Panc1 (cell line): ENCODE data around the gene BRCA2. TPM values are rescaled to one million over a fixed set of nuclear protein-coding genes. Genes with fewer than 3 reads are reported as not detected.

Experiments used
- ATAC-seq: fragments of 200-7000 bp; cut with Tn5 transposase; 2 replicates; pipeline ENCODE4 v1.9.1; 2020; ENCODE audit warnings: mild to moderate bottlenecking, moderate library complexity
- Bru-seq: library from RNA; stranded (reverse); fragments of 400-500 nt; gene quantifications from one replicate; lab custom pipeline; 2021; lab: Mats Ljungman, UMichigan
- BruChase-seq, 2 experiments: library from RNA; stranded (reverse); fragments of 400-500 nt; gene quantifications; one replicate each; lab custom pipeline; 2021; lab: Mats Ljungman, UMichigan
- BruUV-seq: library from RNA; stranded (reverse); fragments of 400-500 nt; replicated peaks from 2 replicates; lab custom pipeline; 2021; lab: Mats Ljungman, UMichigan
- CTCF ChIA-PET: fragments of 300-600 bp; sonication (Branson Sonifier 250); formaldehyde crosslinking; loops from one replicate; lab custom pipeline; 2022; ENCODE audit warnings: antibody characterized with exemption; lab: Charles Lee
- POLR2A ChIA-PET: fragments of 300-600 bp; sonication (Branson Sonifier 250); formaldehyde crosslinking; loops from one replicate; lab custom pipeline; 2022; ENCODE audit warnings: antibody characterized with exemption; lab: Charles Lee
- DNase-seq: peaks from one replicate; pipeline ENCODE4 v3.0.0-alpha.2; 2010; ENCODE audit warnings: low read depth, low spot score
- H3K27ac ChIP-seq: 2 replicates; pipeline ENCODE4 v1.5.1; 2011; ENCODE audit warnings: mild to moderate bottlenecking, low read length, inconsistent platforms
- H3K27me3 ChIP-seq: fragments of 200-500 bp; sonication (Bioruptor generic); 2 replicates; pipeline ENCODE4 v1.6.0; 2014; ENCODE audit warnings: low read length, inconsistent platforms; ENCODE audit not compliant: control insufficient read depth, insufficient read depth
- H3K36me3 ChIP-seq: fragments of 200-500 bp; sonication (Bioruptor generic); 2 replicates; pipeline ENCODE4 v1.5.1; 2014; ENCODE audit warnings: inconsistent platforms, mild to moderate bottlenecking, low read length, moderate library complexity; ENCODE audit not compliant: control insufficient read depth, insufficient read depth
- H3K4me1 ChIP-seq: 2 replicates; pipeline ENCODE4 v1.5.1; 2011; ENCODE audit warnings: inconsistent platforms, mild to moderate bottlenecking, low read length, moderate library complexity; ENCODE audit not compliant: control insufficient read depth, insufficient read depth
- H3K4me3 ChIP-seq, 2 experiments: 2 replicates each; pipeline ENCODE4 v1.5.1; 2011 to 2012; ENCODE audit warnings: low read depth in 2 of 2, low read length in 2 of 2, mild to moderate bottlenecking in 2 of 2, inconsistent platforms in 1 of 2, moderate library complexity in 1 of 2
- H3K9me3 ChIP-seq: fragments of 200-500 bp; sonication (Bioruptor generic); 2 replicates; pipeline ENCODE4 v1.5.1; 2014; ENCODE audit warnings: low read depth, mild to moderate bottlenecking, inconsistent platforms, low read length, moderate library complexity; ENCODE audit not compliant: control insufficient read depth, insufficient read depth
- CTCF ChIP-seq: fragments of 450-650 bp; IDR thresholded peaks from 2 replicates; pipeline ENCODE4 v1.5.1; 2017; ENCODE audit warnings: mild to moderate bottlenecking
- POLR2AphosphoS5 ChIP-seq: IDR thresholded peaks from 2 replicates; pipeline ENCODE4 v1.6.1; 2012; ENCODE audit warnings: mild to moderate bottlenecking, low read depth, low read length, moderate library complexity
- REST ChIP-seq, 2 experiments: IDR thresholded peaks; 2 replicates each; pipeline ENCODE4 v1.6.1; 2011 to 2012; ENCODE audit warnings: low read depth in 2 of 2, control low read depth in 1 of 2, low read length in 1 of 2, mild to moderate bottlenecking in 1 of 2, moderate library complexity in 1 of 2; ENCODE audit not compliant: insufficient read depth in 1 of 2
- SIN3A ChIP-seq: IDR thresholded peaks from 2 replicates; pipeline ENCODE4 v1.6.1; 2012; ENCODE audit warnings: low read depth, mild to moderate bottlenecking, low read length, moderate library complexity, borderline replicate concordance; ENCODE audit not compliant: insufficient read depth
- TCF7L2 ChIP-seq: IDR thresholded peaks from 2 replicates; pipeline ENCODE4 v1.6.1; 2011; ENCODE audit warnings: mild to moderate bottlenecking, low read depth, low read length, inconsistent platforms
- in situ Hi-C: cut with HindIII; loops from 2 replicates; pipeline ENCODE4 v1.10.0; 2016; ENCODE audit warnings: low sequenced_read_pairs, low pct_unique_long_range_greater_than_20kb
- intact Hi-C: fragments of 100-400 bp; cut with micrococcal nuclease; formaldehyde crosslinking; loops from one replicate; pipeline ENCODE4 v1.10.0; 2022; ENCODE audit not compliant: unreplicated experiment
- long read RNA-seq: library from polyadenylated mRNA; unstranded; transcript quantifications from one replicate; pipeline ENCODE4 v2.0.0, GENCODE V29; 2021; ENCODE audit not compliant: unreplicated experiment
- polyA plus RNA-seq: library from polyadenylated mRNA; unstranded; fragments of >200 nt; gene quantifications from one replicate; pipeline ENCODE4 v1.2.1, GENCODE V29; 2012; ENCODE audit warnings: missing spikeins; ENCODE audit not compliant: insufficient read length
- total RNA-seq: library from RNA; stranded (reverse); gene quantifications from one replicate; pipeline ENCODE4 v1.2.1, GENCODE V29; 2021; ENCODE audit not compliant: unreplicated experiment

Gene BRCA2
- 8.4 TPM for total RNA-seq
- polyA plus RNA-seq, result 4.7 TPM
- Bru-seq, nascent RNA, result percentile 65 among the genes with signal in this experiment
- percentile 74 among the genes with signal in this experiment for BruChase-seq, experiment 1, labeled RNA remaining after a 2-hour chase
- percentile 80 among the genes with signal in this experiment for BruChase-seq, experiment 2, labeled RNA remaining after a 6-hour chase
- long read RNA-seq, partial matches to known transcripts, result 17 of 19 reads
- long read RNA-seq, other reads (novel, unspliced or antisense), result 2 of 19 reads

- peak; percentile 17 for DNase-seq
- peak; percentile 99 for ATAC-seq
- H3K27ac ChIP-seq, result peak within 1 kb of the TSS; percentile 89
- ChIA-PET CTCF (no interaction called here), POLR2A (interaction anchor here (0.6 to 0.7 kb wide), 3 partner anchors 16 to 1293 kb away, joined by 3 to 4 read pairs (median 4); no protein-coding TSS in a partner anchor)
- peak within 1 kb of the TSS; percentile 73 to 90 for H3K4me3 ChIP-seq
- BruUV-seq, result no TSS peak
- in situ Hi-C loops (no loop called here), intact Hi-C loops (loop anchor here (10.0 kb wide), 1 partner anchor 301 kb away; no protein-coding TSS in a partner anchor)
- H3K36me3 ChIP-seq, result no peaks in the 10 kb centered on the region; the same call in 1 of the 2 replicates
- no peaks in the 10 kb centered on the region for H3K9me3 ChIP-seq
- H3K27me3 ChIP-seq, result no peaks in the 10 kb centered on the region
- TF ChIP-seq POLR2AphosphoS5 (peak; percentile 88), SIN3A (peak; percentile 96), TCF7L2 (0 out of 2 replicates have a peak, but pooled peaks have one; percentile 35), CTCF (no peak), REST (IDR thresholded peaks at IDR 0.05; ENCODE audit: insufficient read depth in 1 of 2, low read depth in 2 of 2, low read length in 1 of 2) (no peak)
- peaks cover 4% of the 10 kb centered on the region; the same call in 1 of the 2 replicates for H3K4me1 ChIP-seq
Measured at GRCh38 chr13:32315238-32316027, at the start of gene BRCA2, which contains the start of gene ZAR1L. Gene BRCA2 (plus strand): TSS chr13:32315508. CDS start chr13:32316461, 953 bp downstream. Gene ZAR1L (minus strand): TSS chr13:32315363. CDS start chr13:32311925, 3,438 bp downstream.

- POLR2A ChIA-PET, result no interaction called here
- Histone ChIP-seq H3K36me3 (no peaks in the 10 kb centered on the region), H3K4me3 (no peak overlapping the region), H3K27ac (no peak overlapping the region), H3K4me1 (no peaks in the 10 kb centered on the region), H3K27me3 (no peaks in the 10 kb centered on the region), H3K9me3 (no peaks in the 10 kb centered on the region)
- no peak for TF ChIP-seq POLR2AphosphoS5
- TF ChIP-seq REST (IDR thresholded peaks at IDR 0.05; ENCODE audit: insufficient read depth in 1 of 2, low read depth in 2 of 2, low read length in 1 of 2), result no peak
- CTCF ChIA-PET, result no interaction called here
- DNase-seq, result no peak
- in situ Hi-C loops (no loop called here), intact Hi-C loops (no loop called here)
- no TSS peak for BruUV-seq
- ATAC-seq, result no peak
Measured at GRCh38 chr13:32265726-32266125, 49.6 kb upstream of the BRCA2 start.
